Panc1 (cell line): ENCODE results near the gene OTULINL. TPM values are rescaled to one million over a fixed set of nuclear protein-coding genes. Genes with fewer than 3 reads are reported as not detected.

Experiments
- ATAC-seq: fragments of 200-7000 bp; cut with Tn5 transposase; 2 replicates; pipeline ENCODE4 v1.9.1; 2020; ENCODE audit warnings: mild to moderate bottlenecking, moderate library complexity
- BruUV-seq: library from RNA; stranded (reverse); fragments of 400-500 nt; replicated peaks from 2 replicates; lab custom pipeline; 2021; lab: Mats Ljungman, UMichigan
- CTCF ChIA-PET: fragments of 300-600 bp; sonication (Branson Sonifier 250); formaldehyde crosslinking; loops from one replicate; lab custom pipeline; 2022; ENCODE audit warnings: antibody characterized with exemption; lab: Charles Lee
- POLR2A ChIA-PET: fragments of 300-600 bp; sonication (Branson Sonifier 250); formaldehyde crosslinking; loops from one replicate; lab custom pipeline; 2022; ENCODE audit warnings: antibody characterized with exemption; lab: Charles Lee
- DNase-seq: peaks from one replicate; pipeline ENCODE4 v3.0.0-alpha.2; 2010; ENCODE audit warnings: low read depth, low spot score
- H3K27ac ChIP-seq: 2 replicates; pipeline ENCODE4 v1.5.1; 2011; ENCODE audit warnings: mild to moderate bottlenecking, low read length, inconsistent platforms
- H3K27me3 ChIP-seq: fragments of 200-500 bp; sonication (Bioruptor generic); 2 replicates; pipeline ENCODE4 v1.6.0; 2014; ENCODE audit warnings: low read length, inconsistent platforms; ENCODE audit not compliant: control insufficient read depth, insufficient read depth
- H3K36me3 ChIP-seq: fragments of 200-500 bp; sonication (Bioruptor generic); 2 replicates; pipeline ENCODE4 v1.5.1; 2014; ENCODE audit warnings: inconsistent platforms, mild to moderate bottlenecking, low read length, moderate library complexity; ENCODE audit not compliant: control insufficient read depth, insufficient read depth
- H3K4me1 ChIP-seq: 2 replicates; pipeline ENCODE4 v1.5.1; 2011; ENCODE audit warnings: inconsistent platforms, mild to moderate bottlenecking, low read length, moderate library complexity; ENCODE audit not compliant: control insufficient read depth, insufficient read depth
- H3K4me3 ChIP-seq, 2 experiments: 2 replicates each; pipeline ENCODE4 v1.5.1; 2011 to 2012; ENCODE audit warnings: low read depth in 2 of 2, low read length in 2 of 2, mild to moderate bottlenecking in 2 of 2, inconsistent platforms in 1 of 2, moderate library complexity in 1 of 2
- H3K9me3 ChIP-seq: fragments of 200-500 bp; sonication (Bioruptor generic); 2 replicates; pipeline ENCODE4 v1.5.1; 2014; ENCODE audit warnings: low read depth, mild to moderate bottlenecking, inconsistent platforms, low read length, moderate library complexity; ENCODE audit not compliant: control insufficient read depth, insufficient read depth
- POLR2AphosphoS5 ChIP-seq: IDR thresholded peaks from 2 replicates; pipeline ENCODE4 v1.6.1; 2012; ENCODE audit warnings: mild to moderate bottlenecking, low read depth, low read length, moderate library complexity
- REST ChIP-seq, 2 experiments: IDR thresholded peaks; 2 replicates each; pipeline ENCODE4 v1.6.1; 2011 to 2012; ENCODE audit warnings: low read depth in 2 of 2, control low read depth in 1 of 2, low read length in 1 of 2, mild to moderate bottlenecking in 1 of 2, moderate library complexity in 1 of 2; ENCODE audit not compliant: insufficient read depth in 1 of 2
- SIN3A ChIP-seq: IDR thresholded peaks from 2 replicates; pipeline ENCODE4 v1.6.1; 2012; ENCODE audit warnings: low read depth, mild to moderate bottlenecking, low read length, moderate library complexity, borderline replicate concordance; ENCODE audit not compliant: insufficient read depth
- TCF7L2 ChIP-seq: IDR thresholded peaks from 2 replicates; pipeline ENCODE4 v1.6.1; 2011; ENCODE audit warnings: mild to moderate bottlenecking, low read depth, low read length, inconsistent platforms
- in situ Hi-C: cut with HindIII; loops from 2 replicates; pipeline ENCODE4 v1.10.0; 2016; ENCODE audit warnings: low sequenced_read_pairs, low pct_unique_long_range_greater_than_20kb
- intact Hi-C: fragments of 100-400 bp; cut with micrococcal nuclease; formaldehyde crosslinking; loops from one replicate; pipeline ENCODE4 v1.10.0; 2022; ENCODE audit not compliant: unreplicated experiment
- total RNA-seq: library from RNA; stranded (reverse); gene quantifications from one replicate; pipeline ENCODE4 v1.2.1, GENCODE V29; 2021; ENCODE audit not compliant: unreplicated experiment
- TF ChIP-seq, protein P1 (sequence below): fragments of 450-650 bp; IDR thresholded peaks from 2 replicates; pipeline ENCODE4 v1.5.1; 2017; ENCODE audit warnings: mild to moderate bottlenecking

Gene OTULINL
- total RNA-seq, 1 experiment from 2014 or later: 1.8 TPM

DNA sequence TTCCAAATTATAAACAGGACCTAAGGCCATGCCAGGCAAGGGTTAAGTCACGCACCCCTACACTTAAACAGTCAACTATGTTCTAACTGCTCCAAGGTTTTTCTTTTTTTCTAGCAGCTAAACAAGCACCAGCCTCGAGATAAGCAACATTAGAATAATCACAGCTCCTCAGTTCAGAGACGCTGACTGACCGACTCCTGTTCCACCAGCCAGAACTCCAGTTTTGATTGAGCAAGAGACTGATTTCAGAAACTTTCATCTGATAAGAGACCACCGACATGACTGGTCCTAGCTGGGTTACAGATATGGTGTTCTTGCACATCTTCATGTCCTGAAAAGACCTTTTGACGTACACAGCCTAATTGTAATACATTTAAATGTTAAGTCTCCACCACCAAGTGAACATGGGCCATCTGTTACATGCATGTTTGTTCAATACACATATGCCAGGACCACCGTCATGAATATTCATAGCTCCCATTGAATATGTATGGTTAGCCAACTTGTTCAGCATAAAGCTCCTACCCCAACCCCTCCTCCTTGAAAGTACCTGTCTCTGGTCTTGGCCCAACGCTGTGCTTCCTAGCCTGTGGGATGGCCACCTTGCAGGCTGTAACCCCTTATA lies 23.7 kb upstream of the OTULINL start:
- DNase-seq (no peak), ATAC-seq (no peak)
- no peak overlapping the region for H3K4me3 ChIP-seq
- intact Hi-C loops: no loop called here
- H3K36me3 ChIP-seq: no peaks in the 10 kb centered on the region
- H3K9me3 ChIP-seq: no peaks in the 10 kb centered on the region
- no peaks in the 10 kb centered on the region for H3K4me1 ChIP-seq
- ChIA-PET POLR2A (no interaction called here), CTCF (no interaction called here)
- TF ChIP-seq, protein P1, sequence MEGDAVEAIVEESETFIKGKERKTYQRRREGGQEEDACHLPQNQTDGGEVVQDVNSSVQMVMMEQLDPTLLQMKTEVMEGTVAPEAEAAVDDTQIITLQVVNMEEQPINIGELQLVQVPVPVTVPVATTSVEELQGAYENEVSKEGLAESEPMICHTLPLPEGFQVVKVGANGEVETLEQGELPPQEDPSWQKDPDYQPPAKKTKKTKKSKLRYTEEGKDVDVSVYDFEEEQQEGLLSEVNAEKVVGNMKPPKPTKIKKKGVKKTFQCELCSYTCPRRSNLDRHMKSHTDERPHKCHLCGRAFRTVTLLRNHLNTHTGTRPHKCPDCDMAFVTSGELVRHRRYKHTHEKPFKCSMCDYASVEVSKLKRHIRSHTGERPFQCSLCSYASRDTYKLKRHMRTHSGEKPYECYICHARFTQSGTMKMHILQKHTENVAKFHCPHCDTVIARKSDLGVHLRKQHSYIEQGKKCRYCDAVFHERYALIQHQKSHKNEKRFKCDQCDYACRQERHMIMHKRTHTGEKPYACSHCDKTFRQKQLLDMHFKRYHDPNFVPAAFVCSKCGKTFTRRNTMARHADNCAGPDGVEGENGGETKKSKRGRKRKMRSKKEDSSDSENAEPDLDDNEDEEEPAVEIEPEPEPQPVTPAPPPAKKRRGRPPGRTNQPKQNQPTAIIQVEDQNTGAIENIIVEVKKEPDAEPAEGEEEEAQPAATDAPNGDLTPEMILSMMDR: no peak
- TF ChIP-seq SIN3A (no peak), POLR2AphosphoS5 (no peak), REST (IDR thresholded peaks at IDR 0.05; ENCODE audit: insufficient read depth in 1 of 2, low read depth in 2 of 2, low read length in 1 of 2) (no peak), TCF7L2 (no peak)
- in situ Hi-C loops: no loop called here
- no TSS peak for BruUV-seq
- peaks cover 12% of the 10 kb centered on the region for H3K27me3 ChIP-seq
- H3K27ac ChIP-seq: no peak overlapping the region

GRCh38 chr5:14560091-14560595 lies 21.4 kb upstream of the OTULINL start:
- no TSS peak for BruUV-seq

More at GRCh38 chr5:14560091-14560595, 21.4 kb upstream of the OTULINL start:
- H3K4me3 ChIP-seq: no peak overlapping the region
- intact Hi-C loops: no loop called here
- H3K36me3 ChIP-seq: no peaks in the 10 kb centered on the region
- TF ChIP-seq POLR2AphosphoS5 (no peak), REST (IDR thresholded peaks at IDR 0.05; ENCODE audit: insufficient read depth in 1 of 2, low read depth in 2 of 2, low read length in 1 of 2) (no peak), TCF7L2 (no peak), SIN3A (no peak)
- TF ChIP-seq, protein P1: no peak
- no peak for DNase-seq
- ChIA-PET CTCF (no interaction called here), POLR2A (no interaction called here)
- no peaks in the 10 kb centered on the region for H3K4me1 ChIP-seq
- peaks cover 2% of the 10 kb centered on the region; the same call in 1 of the 2 replicates for H3K27me3 ChIP-seq
- H3K27ac ChIP-seq: no peak overlapping the region
- in situ Hi-C loops: no loop called here
- ATAC-seq: no peak
- no peaks in the 10 kb centered on the region for H3K9me3 ChIP-seq
